Testis (tissue), 2 donors: ENCODE results near the gene APOH.

Source experiments
- CTCF ChIP-seq, 3 experiments: fragments of 450-650 bp in 2 of 3; fragments of 200-600 bp in 1 of 3; sonication (generic) in 1 of 3; IDR thresholded peaks; one replicate each; pipeline ENCODE4 v1.5.1; 2016 to 2019; ENCODE audit warnings: antibody characterized with exemption in 3 of 3, mild to moderate bottlenecking in 2 of 3, moderate library complexity in 1 of 3
- POLR2A ChIP-seq: fragments of 450-650 bp; IDR thresholded peaks from one replicate; pipeline ENCODE4 v1.6.1; 2017; ENCODE audit warnings: antibody characterized with exemption, mild to moderate bottlenecking, moderate library complexity

- TF ChIP-seq POLR2A (no peak), CTCF (IDR thresholded peaks at IDR 0.05) (no peak)
Observed at GRCh38 chr17:66169839-66170238, 59.4 kb downstream of the APOH start.
